Right atrium auricular region (tissue), 2 donors: ENCODE measurements around the gene MUC7. TPM values are rescaled to one million over a fixed set of nuclear protein-coding genes. Genes with fewer than 3 reads are reported as not detected.

Experiments used
- DNase-seq: peaks from one replicate; pipeline ENCODE4 v3.0.0-alpha.2; 2019; ENCODE audit warnings: low spot score
- H3K27ac ChIP-seq, 2 donors: fragments of 200-600 bp; sonication (generic); 1 replicate in 1 of 2; 2 replicates in 1 of 2; pipeline ENCODE4 v1.5.1; 2016 to 2019
- H3K27me3 ChIP-seq, 2 donors: fragments of 200-600 bp; sonication (generic); one replicate each; pipeline versions ENCODE4 v1.5.1 to v1.6.0; 2017 to 2019
- H3K36me3 ChIP-seq: fragments of 200-600 bp; sonication (generic); one replicate; pipeline ENCODE4 v1.5.1; 2016
- H3K4me1 ChIP-seq, 2 donors: fragments of 200-600 bp; sonication (generic); one replicate each; pipeline versions ENCODE4 v1.5.1 to v1.6.0; 2017 to 2019
- H3K4me3 ChIP-seq, 2 donors: fragments of 200-600 bp; sonication (generic); 1 replicate in 1 of 2; 2 replicates in 1 of 2; pipeline ENCODE4 v1.5.1; 2017 to 2019; ENCODE audit warnings: mild to moderate bottlenecking in 1 of 2, moderate library complexity in 1 of 2
- H3K9me3 ChIP-seq, 2 donors: fragments of 200-600 bp; sonication (generic); one replicate each; pipeline ENCODE4 v1.5.1; 2019
- CTCF ChIP-seq, 2 donors: fragments of 200-600 bp; sonication (generic); IDR thresholded peaks; one replicate each; pipeline ENCODE4 v1.5.1; 2019; ENCODE audit warnings: antibody characterized with exemption in 2 of 2
- total RNA-seq, 2 donors: library from RNA; depleted of rRNA; stranded (reverse); fragments of >200 nt; gene quantifications; one replicate each; pipeline ENCODE4 v1.1.0, GENCODE V29; 2016

MUC7 gene
- not detected for total RNA-seq

GRCh38 chr4:70471897-70472296 lies at the start of gene MUC7:
Gene MUC7 (plus strand): TSS chr4:70472197. CDS start chr4:70474022, 1,825 bp downstream.
- H3K4me1 ChIP-seq = no peaks in the 10 kb centered on the region
- no peak for DNase-seq
- no peak for TF ChIP-seq CTCF (IDR thresholded peaks at IDR 0.05)
- H3K4me3 ChIP-seq = no peak within 1 kb of the TSS
- no peaks in the 10 kb centered on the region for H3K27me3 ChIP-seq
- H3K9me3 ChIP-seq = no peaks in the 10 kb centered on the region
- no peaks in the 10 kb centered on the region for H3K36me3 ChIP-seq
- no peak within 1 kb of the TSS for H3K27ac ChIP-seq

- Histone ChIP-seq H3K27me3 (no peaks in the 10 kb centered on the region), H3K4me3 (no peak overlapping the region), H3K36me3 (no peaks in the 10 kb centered on the region), H3K27ac (no peak overlapping the region), H3K4me1 (no peaks in the 10 kb centered on the region), H3K9me3 (peaks cover 0 to 3% of the 10 kb centered on the region in 2 donors)
- DNase-seq = no peak
- TF ChIP-seq CTCF (IDR thresholded peaks at IDR 0.05) = no peak
Measured at GRCh38 chr4:70425306-70425705, 46.7 kb upstream of the MUC7 start.

DNA sequence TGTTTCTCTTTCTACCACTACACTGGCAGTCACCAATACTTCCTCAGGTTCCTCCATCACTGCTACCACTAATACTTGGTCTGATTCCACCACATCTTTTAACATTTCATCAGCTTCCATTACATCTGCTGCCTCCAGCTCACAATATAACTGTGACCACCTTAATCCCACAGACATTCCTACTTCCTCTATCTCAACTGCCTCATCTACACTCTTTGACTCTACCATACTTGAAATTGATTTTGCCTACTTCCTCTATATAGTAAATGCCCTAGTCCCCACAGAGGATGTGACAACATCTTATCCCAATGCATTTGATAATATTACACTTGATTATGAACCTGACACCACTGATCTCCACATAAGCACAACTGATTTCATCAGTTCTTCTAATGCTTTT lies 45.2 kb upstream of the MUC7 start:
- no peak overlapping the region for H3K27ac ChIP-seq
- DNase-seq = no peak
- no peak for TF ChIP-seq CTCF (IDR thresholded peaks at IDR 0.05)
- no peaks in the 10 kb centered on the region for H3K36me3 ChIP-seq
- H3K9me3 ChIP-seq = peaks cover 0 to 3% of the 10 kb centered on the region in 2 donors
- no peak overlapping the region for H3K4me3 ChIP-seq
- H3K4me1 ChIP-seq = no peaks in the 10 kb centered on the region
- no peaks in the 10 kb centered on the region for H3K27me3 ChIP-seq

- Histone ChIP-seq H3K4me1 (no peaks in the 10 kb centered on the region), H3K9me3 (no peaks in the 10 kb centered on the region), H3K27me3 (no peaks in the 10 kb centered on the region), H3K27ac (no peak overlapping the region), H3K36me3 (no peaks in the 10 kb centered on the region), H3K4me3 (no peak overlapping the region)
- no peak for DNase-seq
- no peak for TF ChIP-seq CTCF (IDR thresholded peaks at IDR 0.05)
Measured at GRCh38 chr4:70437197-70437596, 34.8 kb upstream of the MUC7 start.

GRCh38 chr4:70442474-70442873 lies 29.5 kb upstream of the MUC7 start:
- H3K27ac ChIP-seq = no peak overlapping the region
- TF ChIP-seq CTCF (IDR thresholded peaks at IDR 0.05) = no peak
- no peak for DNase-seq
- H3K36me3 ChIP-seq = no peaks in the 10 kb centered on the region
- no peaks in the 10 kb centered on the region for H3K27me3 ChIP-seq
- H3K4me1 ChIP-seq = no peaks in the 10 kb centered on the region
- no peaks in the 10 kb centered on the region for H3K9me3 ChIP-seq
- no peak overlapping the region for H3K4me3 ChIP-seq

DNA sequence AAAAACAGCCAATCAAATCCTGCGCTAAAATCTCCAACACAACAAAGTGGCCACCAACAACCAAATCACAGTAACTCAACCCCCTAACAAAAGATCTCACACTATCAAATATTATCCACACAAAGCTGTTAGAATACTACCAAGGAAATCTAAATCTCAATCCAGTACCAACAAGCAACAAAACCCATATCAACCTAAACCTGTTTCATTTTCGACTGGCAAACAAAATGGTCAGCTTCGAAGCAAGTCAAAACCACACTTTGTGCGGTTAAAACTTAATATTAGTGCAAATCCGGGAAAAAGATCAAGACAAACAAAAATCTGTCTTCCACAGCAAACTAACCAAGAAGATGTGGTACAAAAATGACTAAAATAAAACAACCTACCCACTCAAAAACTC lies 28.7 kb upstream of the MUC7 start:
- TF ChIP-seq CTCF (IDR thresholded peaks at IDR 0.05) = no peak
- no peak for DNase-seq

More for the DNA sequence above, 28.7 kb upstream of the MUC7 start:
- Histone ChIP-seq H3K4me1 (no peaks in the 10 kb centered on the region), H3K4me3 (no peak overlapping the region), H3K27me3 (no peaks in the 10 kb centered on the region), H3K27ac (no peak overlapping the region), H3K36me3 (no peaks in the 10 kb centered on the region), H3K9me3 (no peaks in the 10 kb centered on the region)
